Measurements from ENCODE around the gene SCFD2.
"Not testable (repeated sequence)": the region's sequence is repeated elsewhere in the genome, so short reads cannot be mapped to it uniquely, and the experiment has no call there.

Gene SCFD2

GRCh38 chr4:53050361-53050774, 315.5 kb downstream of the SCFD2 start:
- no peak for DNase-seq (ENCODE audit: low spot score)

- DNase-seq (ENCODE audit: low spot score): no peak
Observed at GRCh38 chr4:53049528-53049927, 316.3 kb downstream of the SCFD2 start.

- DNase-seq (ENCODE audit: low spot score): no peak
Observed at GRCh38 chr4:53044651-53044960, 321.3 kb downstream of the SCFD2 start.

- no peak for DNase-seq (ENCODE audit: low spot score)
Observed at GRCh38 chr4:53043891-53044650, 321.8 kb downstream of the SCFD2 start.

- no peak for DNase-seq (ENCODE audit: low spot score)
Observed at GRCh38 chr4:53043055-53043454, 322.8 kb downstream of the SCFD2 start.

GRCh38 chr4:53040851-53041250, 325.0 kb downstream of the SCFD2 start:
- no peak for DNase-seq (ENCODE audit: low spot score)

GRCh38 chr4:53040459-53040815, 325.4 kb downstream of the SCFD2 start:
- DNase-seq (ENCODE audit: low spot score): no peak

GRCh38 chr4:53039741-53040458, 326.0 kb downstream of the SCFD2 start:
- no peak for DNase-seq (ENCODE audit: low spot score)

- no peak for DNase-seq (ENCODE audit: low spot score)
Observed at GRCh38 chr4:53037892-53038291, 328.0 kb downstream of the SCFD2 start.

- not testable (repeated sequence) for DNase-seq (ENCODE audit: low spot score)
Observed at GRCh38 chr4:53032908-53033307, 333.0 kb downstream of the SCFD2 start.

GRCh38 chr4:53026233-53026632, 339.6 kb downstream of the SCFD2 start:
- no peak for DNase-seq (ENCODE audit: low spot score)

- DNase-seq (ENCODE audit: low spot score): no peak
Observed at GRCh38 chr4:53023677-53024299, 342.1 kb downstream of the SCFD2 start.

GRCh38 chr4:53022513-53023100, 343.3 kb downstream of the SCFD2 start:
- no peak for DNase-seq (ENCODE audit: low spot score)

GRCh38 chr4:53021754-53022512, 343.9 kb downstream of the SCFD2 start:
- no peak for DNase-seq (ENCODE audit: low spot score)

GRCh38 chr4:53019485-53020382, 346.1 kb downstream of the SCFD2 start:
- DNase-seq (ENCODE audit: low spot score): no peak

GRCh38 chr4:53018471-53018870, 347.4 kb downstream of the SCFD2 start:
- DNase-seq (ENCODE audit: low spot score): no peak

- no peak for DNase-seq (ENCODE audit: low spot score)
Observed at GRCh38 chr4:53016099-53016820, 349.6 kb downstream of the SCFD2 start.

- DNase-seq (ENCODE audit: low spot score): no peak
Observed at GRCh38 chr4:53015681-53016080, 350.2 kb downstream of the SCFD2 start.

GRCh38 chr4:53014881-53015280, 351.0 kb downstream of the SCFD2 start:
- no peak for DNase-seq (ENCODE audit: low spot score)
